Neural progenitor cell (in vitro differentiated cells): ENCODE measurements around the gene TSSK2. TPM values are rescaled to one million over a fixed set of nuclear protein-coding genes. Genes with fewer than 3 reads are reported as not detected.
A peak's percentile ranks its signal among the peaks of the same experiment; 100 is the strongest.

Experiments used
- DNase-seq: peaks from one replicate; pipeline ENCODE4 v3.0.0-alpha.2; 2016; ENCODE audit warnings: low spot score
- H2AFZ ChIP-seq: fragments of 200-600 bp; sonication (generic); replicated peaks from 2 replicates; pipeline ENCODE4 v1.6.1; 2016; ENCODE audit warnings: antibody characterized with exemption
- H3F3A ChIP-seq: fragments of 200-600 bp; sonication (generic); 2 replicates; pipeline ENCODE4 v1.6.1; 2016; ENCODE audit warnings: antibody characterized with exemption, low read depth
- H3K27ac ChIP-seq: fragments of 200-600 bp; sonication (generic); 2 replicates; pipeline ENCODE4 v1.5.1; 2016; ENCODE audit warnings: mild to moderate bottlenecking
- H3K27me3 ChIP-seq: fragments of 200-600 bp; sonication (generic); 2 replicates; pipeline ENCODE4 v1.6.1; 2016; ENCODE audit warnings: mild to moderate bottlenecking, moderate library complexity
- H3K36me3 ChIP-seq: fragments of 200-600 bp; sonication (generic); 2 replicates; pipeline ENCODE4 v1.5.1; 2016
- H3K4me1 ChIP-seq: fragments of 200-600 bp; sonication (generic); 2 replicates; pipeline ENCODE4 v1.6.1; 2016; ENCODE audit warnings: mixed run types
- H3K4me2 ChIP-seq: fragments of 200-600 bp; sonication (generic); 2 replicates; pipeline ENCODE4 v1.6.1; 2016
- H3K4me3 ChIP-seq: fragments of 200-600 bp; sonication (generic); 2 replicates; pipeline ENCODE4 v1.5.1; 2016
- H3K79me2 ChIP-seq: fragments of 200-600 bp; sonication (generic); 2 replicates; pipeline ENCODE4 v1.6.1; 2016; ENCODE audit warnings: low read depth
- H3K9ac ChIP-seq: fragments of 200-600 bp; sonication (generic); 2 replicates; pipeline ENCODE4 v1.6.1; 2016
- H3K9me3 ChIP-seq: fragments of 200-600 bp; sonication (generic); 2 replicates; pipeline ENCODE4 v1.5.1; 2016; ENCODE audit warnings: low read depth
- H4K20me1 ChIP-seq: fragments of 200-600 bp; sonication (generic); 2 replicates; pipeline ENCODE4 v1.6.1; 2016; ENCODE audit warnings: low read depth
- H3K27ac Mint-ChIP-seq: 3 replicates; pipeline ENCODE4 v1.8.0; 2021; ENCODE audit warnings: mixed read lengths
- H3K27me3 Mint-ChIP-seq: 2 replicates; pipeline ENCODE4 v1.8.0; 2022; ENCODE audit warnings: low read depth, mild to moderate bottlenecking, inconsistent platforms, moderate library complexity, mixed read lengths; ENCODE audit not compliant: insufficient read depth
- H3K36me3 Mint-ChIP-seq: 3 replicates; pipeline ENCODE4 v1.8.0; 2021; ENCODE audit warnings: mixed read lengths
- H3K4me1 Mint-ChIP-seq: 3 replicates; pipeline ENCODE4 v1.8.0; 2021; ENCODE audit warnings: mixed read lengths
- H3K4me3 Mint-ChIP-seq: 3 replicates; pipeline ENCODE4 v1.8.0; 2021; ENCODE audit warnings: mild to moderate bottlenecking, moderate library complexity, mixed read lengths
- H3K9me3 Mint-ChIP-seq: 3 replicates; pipeline ENCODE4 v1.8.0; 2020; ENCODE audit warnings: mixed read lengths
- CTCF ChIP-seq: fragments of 200-600 bp; sonication (generic); IDR thresholded peaks from 2 replicates; pipeline ENCODE4 v1.5.1; 2017; ENCODE audit warnings: antibody characterized with exemption, mild to moderate bottlenecking
- EZH2 ChIP-seq: fragments of 200-600 bp; sonication (generic); IDR thresholded peaks from 2 replicates; pipeline ENCODE4 v1.6.1; 2017; ENCODE audit warnings: antibody characterized with exemption, mild to moderate bottlenecking, moderate library complexity
- EZH2phosphoT487 ChIP-seq: fragments of 200-600 bp; sonication (generic); IDR thresholded peaks from 2 replicates; pipeline ENCODE4 v1.6.1; 2017; ENCODE audit warnings: antibody characterized with exemption
- total RNA-seq: library from RNA; depleted of rRNA; stranded (reverse); fragments of >200 nt; gene quantifications from 2 replicates; pipeline ENCODE4 v1.2.3, GENCODE V29; 2015; ENCODE audit warnings: low replicate concordance

Gene TSSK2
- total RNA-seq, 1 donor from 2014 or later = not detected

GRCh38 chr22:19178657-19179496, 47.8 kb downstream of the TSSK2 start, which contains the start of gene SLC25A1:
TSS of gene SLC25A1 (minus strand) at chr22:19178736. CDS start at chr22:19178673, 63 bp downstream.
- Mint-ChIP-seq H3K27me3 (peaks cover 3% of the 10 kb centered on the region), H3K9me3 (no peaks in the 10 kb centered on the region), H3K4me1 (peaks cover 17% of the 10 kb centered on the region), H3K4me3 (peak within 1 kb of the TSS; percentile 89), H3K27ac (no peak within 1 kb of the TSS), H3K36me3 (no peaks in the 10 kb centered on the region)
- peak within 1 kb of the TSS; percentile 74 for H3K4me2 ChIP-seq
- H3F3A ChIP-seq = peaks cover 23% of the 10 kb centered on the region
- peak within 1 kb of the TSS; percentile 3 for H3K9ac ChIP-seq
- H3K79me2 ChIP-seq = peaks cover 14% of the 10 kb centered on the region
- H3K4me1 ChIP-seq = peaks cover 7% of the 10 kb centered on the region
- peaks cover 8% of the 10 kb centered on the region for H3K27me3 ChIP-seq
- no peak within 1 kb of the TSS for H3K27ac ChIP-seq
- peaks cover 44% of the 10 kb centered on the region for H4K20me1 ChIP-seq
- TF ChIP-seq EZH2phosphoT487 = no peak
- no peak for TF ChIP-seq CTCF
- no peak for TF ChIP-seq EZH2
- peak within 1 kb of the TSS; percentile 100 for H3K4me3 ChIP-seq
- H2AFZ ChIP-seq = peak within 1 kb of the TSS; percentile 78
- H3K36me3 ChIP-seq = no peaks in the 10 kb centered on the region
- H3K9me3 ChIP-seq = no peaks in the 10 kb centered on the region
- DNase-seq = peak; percentile 96

- peaks cover 7% of the 10 kb centered on the region for H3K4me1 ChIP-seq
- H2AFZ ChIP-seq = peak overlapping the region; percentile 78
- no peaks in the 10 kb centered on the region for H3K36me3 ChIP-seq
- peak; percentile 90 for DNase-seq
- peak; percentile 78 for TF ChIP-seq CTCF
- TF ChIP-seq EZH2phosphoT487 = no peak
- no peak for TF ChIP-seq EZH2
- Mint-ChIP-seq H3K9me3 (no peaks in the 10 kb centered on the region), H3K4me3 (peak overlapping the region; percentile 89), H3K27me3 (peaks cover 3% of the 10 kb centered on the region), H3K27ac (no peak overlapping the region), H3K4me1 (peaks cover 17% of the 10 kb centered on the region), H3K36me3 (no peaks in the 10 kb centered on the region)
- H3K4me3 ChIP-seq = peak overlapping the region; percentile 100
- peaks cover 14% of the 10 kb centered on the region for H3K79me2 ChIP-seq
- peaks cover 8% of the 10 kb centered on the region for H3K27me3 ChIP-seq
- no peak overlapping the region for H3K27ac ChIP-seq
- H3K9ac ChIP-seq = no peak overlapping the region
- H3K9me3 ChIP-seq = no peaks in the 10 kb centered on the region
- H3F3A ChIP-seq = peaks cover 23% of the 10 kb centered on the region
- peaks cover 37% of the 10 kb centered on the region for H4K20me1 ChIP-seq
- H3K4me2 ChIP-seq = peak overlapping the region; percentile 74
Measured at GRCh38 chr22:19179497-19180048, 48.5 kb downstream of the TSSK2 start.

DNA sequence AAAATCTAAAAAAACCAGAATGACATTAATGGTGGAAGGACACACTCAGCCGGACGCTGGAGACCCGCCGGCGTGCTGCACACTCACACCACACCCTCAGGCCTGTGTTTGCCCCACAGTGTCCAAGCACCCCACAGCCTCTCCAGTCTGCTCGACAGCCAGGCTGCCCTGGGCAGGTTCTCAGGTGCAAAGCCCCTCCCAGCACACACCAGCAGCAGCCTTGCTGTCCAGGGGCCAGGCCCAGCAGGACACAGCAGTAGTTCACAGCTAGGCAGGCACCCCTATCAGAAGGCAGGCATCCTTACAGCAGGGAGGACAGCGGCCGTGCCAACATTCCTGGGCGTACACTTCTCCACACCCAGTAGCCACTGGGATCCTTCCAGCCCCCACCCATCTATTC, 49.1 kb downstream of the TSSK2 start:
- Histone ChIP-seq H3K4me1 (peaks cover 7% of the 10 kb centered on the region), H3K9ac (no peak overlapping the region), H3K4me2 (no peak overlapping the region), H3K27ac (no peak overlapping the region), H4K20me1 (peaks cover 31% of the 10 kb centered on the region), H3K79me2 (peaks cover 14% of the 10 kb centered on the region), H3K27me3 (peaks cover 8% of the 10 kb centered on the region), H3K4me3 (no peak overlapping the region), H3K9me3 (no peaks in the 10 kb centered on the region), H3K36me3 (no peaks in the 10 kb centered on the region), H2AFZ (no peak overlapping the region), H3F3A (peaks cover 23% of the 10 kb centered on the region)
- H3K4me3 Mint-ChIP-seq = peak overlapping the region; percentile 48
- TF ChIP-seq EZH2 (no peak), EZH2phosphoT487 (no peak), CTCF (no peak)
- peaks cover 3% of the 10 kb centered on the region for H3K27me3 Mint-ChIP-seq
- no peaks in the 10 kb centered on the region for H3K9me3 Mint-ChIP-seq
- H3K4me1 Mint-ChIP-seq = peaks cover 17% of the 10 kb centered on the region
- DNase-seq = no peak
- H3K36me3 Mint-ChIP-seq = no peaks in the 10 kb centered on the region
- no peak overlapping the region for H3K27ac Mint-ChIP-seq
